Measurements from ENCODE around the gene LRRC59.
A peak's percentile ranks its signal among the peaks of the same experiment; 100 is the strongest.

The LRRC59 gene

GRCh38 chr17:50365649-50366393, 31.5 kb downstream of the LRRC59 start:
- peaks cover 33% of the 10 kb centered on the region for H3K36me3 Mint-ChIP-seq (ENCODE audit: low read depth)

GRCh38 chr17:50365165-50365564, 32.2 kb downstream of the LRRC59 start:
- Mint-ChIP-seq H3K27me3 (ENCODE audit: low read depth) (no peaks in the 10 kb centered on the region), H3K9me3 (no peaks in the 10 kb centered on the region), H3K4me1 (ENCODE audit: low read depth) (peaks cover 7% of the 10 kb centered on the region), H3K4me3 (no peak overlapping the region), H3K27ac (no peak overlapping the region), H3K36me3 (ENCODE audit: low read depth) (peaks cover 28% of the 10 kb centered on the region)
- DNase-seq (ENCODE audit: low spot score), result no peak

More at GRCh38 chr17:50365649-50366393, 31.5 kb downstream of the LRRC59 start:
- DNase-seq (ENCODE audit: low spot score), result no peak
- Mint-ChIP-seq H3K9me3 (no peaks in the 10 kb centered on the region), H3K27me3 (ENCODE audit: low read depth) (no peaks in the 10 kb centered on the region), H3K4me3 (no peak overlapping the region), H3K4me1 (ENCODE audit: low read depth) (peaks cover 10% of the 10 kb centered on the region), H3K27ac (no peak overlapping the region)

GRCh38 chr17:50364715-50365114, 32.6 kb downstream of the LRRC59 start:
- Mint-ChIP-seq H3K4me3 (no peak overlapping the region), H3K9me3 (no peaks in the 10 kb centered on the region)

GRCh38 chr17:50364061-50364458, 33.3 kb downstream of the LRRC59 start:
- H3K27ac Mint-ChIP-seq, result no peak overlapping the region
- peaks cover 7% of the 10 kb centered on the region for H3K4me1 Mint-ChIP-seq (ENCODE audit: low read depth)
- DNase-seq (ENCODE audit: low spot score), result no peak
- H3K4me3 Mint-ChIP-seq, result no peak overlapping the region
- no peaks in the 10 kb centered on the region for H3K9me3 Mint-ChIP-seq
- H3K27me3 Mint-ChIP-seq (ENCODE audit: low read depth), result no peaks in the 10 kb centered on the region
- peaks cover 23% of the 10 kb centered on the region for H3K36me3 Mint-ChIP-seq (ENCODE audit: low read depth)

More at GRCh38 chr17:50364715-50365114, 32.6 kb downstream of the LRRC59 start:
- Mint-ChIP-seq H3K27me3 (ENCODE audit: low read depth) (no peaks in the 10 kb centered on the region), H3K27ac (no peak overlapping the region), H3K4me1 (ENCODE audit: low read depth) (peaks cover 7% of the 10 kb centered on the region), H3K36me3 (ENCODE audit: low read depth) (peaks cover 23% of the 10 kb centered on the region)
- DNase-seq (ENCODE audit: low spot score), result no peak

- H3K4me1 Mint-ChIP-seq (ENCODE audit: low read depth), result peaks cover 7% of the 10 kb centered on the region
- H3K9me3 Mint-ChIP-seq, result no peaks in the 10 kb centered on the region
- no peak for DNase-seq (ENCODE audit: low spot score)
- no peak overlapping the region for H3K4me3 Mint-ChIP-seq
- H3K27ac Mint-ChIP-seq, result no peak overlapping the region
- no peaks in the 10 kb centered on the region for H3K27me3 Mint-ChIP-seq (ENCODE audit: low read depth)
- H3K36me3 Mint-ChIP-seq (ENCODE audit: low read depth), result peaks cover 24% of the 10 kb centered on the region
Observed at GRCh38 chr17:50363217-50364060, 33.9 kb downstream of the LRRC59 start.

GRCh38 chr17:50362661-50363060, 34.7 kb downstream of the LRRC59 start:
- H3K36me3 Mint-ChIP-seq (ENCODE audit: low read depth), result peaks cover 20% of the 10 kb centered on the region
- DNase-seq (ENCODE audit: low spot score), result no peak
- H3K27ac Mint-ChIP-seq, result peak overlapping the region; percentile 55

GRCh38 chr17:50361561-50362480, 35.5 kb downstream of the LRRC59 start:
- DNase-seq (ENCODE audit: low spot score), result peak; percentile 49
- Mint-ChIP-seq H3K4me1 (ENCODE audit: low read depth) (peaks cover 7% of the 10 kb centered on the region), H3K9me3 (no peaks in the 10 kb centered on the region), H3K27ac (peak overlapping the region; percentile 53), H3K27me3 (ENCODE audit: low read depth) (no peaks in the 10 kb centered on the region), H3K36me3 (ENCODE audit: low read depth) (peaks cover 18% of the 10 kb centered on the region), H3K4me3 (peak overlapping the region; percentile 44)

More at GRCh38 chr17:50362661-50363060, 34.7 kb downstream of the LRRC59 start:
- no peaks in the 10 kb centered on the region for H3K27me3 Mint-ChIP-seq (ENCODE audit: low read depth)
- H3K4me3 Mint-ChIP-seq, result no peak overlapping the region
- H3K9me3 Mint-ChIP-seq, result no peaks in the 10 kb centered on the region
- peaks cover 7% of the 10 kb centered on the region for H3K4me1 Mint-ChIP-seq (ENCODE audit: low read depth)

GRCh38 chr17:50360486-50361115, 36.7 kb downstream of the LRRC59 start:
- Mint-ChIP-seq H3K27ac (no peak overlapping the region), H3K4me3 (no peak overlapping the region), H3K9me3 (no peaks in the 10 kb centered on the region), H3K4me1 (ENCODE audit: low read depth) (peaks cover 7% of the 10 kb centered on the region), H3K27me3 (ENCODE audit: low read depth) (no peaks in the 10 kb centered on the region), H3K36me3 (ENCODE audit: low read depth) (peaks cover 20% of the 10 kb centered on the region)
- no peak for DNase-seq (ENCODE audit: low spot score)

- no peaks in the 10 kb centered on the region for H3K9me3 Mint-ChIP-seq
- H3K4me1 Mint-ChIP-seq (ENCODE audit: low read depth), result peaks cover 7% of the 10 kb centered on the region
- no peak overlapping the region for H3K4me3 Mint-ChIP-seq
- no peak for DNase-seq (ENCODE audit: low spot score)
- no peaks in the 10 kb centered on the region for H3K27me3 Mint-ChIP-seq (ENCODE audit: low read depth)
- no peak overlapping the region for H3K27ac Mint-ChIP-seq
- H3K36me3 Mint-ChIP-seq (ENCODE audit: low read depth), result peaks cover 20% of the 10 kb centered on the region
Observed at GRCh38 chr17:50359998-50360461, 37.3 kb downstream of the LRRC59 start.

GRCh38 chr17:50359005-50359699, 38.2 kb downstream of the LRRC59 start:
- no peaks in the 10 kb centered on the region for H3K27me3 Mint-ChIP-seq (ENCODE audit: low read depth)
- no peak for DNase-seq (ENCODE audit: low spot score)
- no peaks in the 10 kb centered on the region for H3K9me3 Mint-ChIP-seq
- H3K36me3 Mint-ChIP-seq (ENCODE audit: low read depth), result peaks cover 26% of the 10 kb centered on the region
- peak overlapping the region; percentile 31 for H3K27ac Mint-ChIP-seq
- peaks cover 7% of the 10 kb centered on the region for H3K4me1 Mint-ChIP-seq (ENCODE audit: low read depth)
- H3K4me3 Mint-ChIP-seq, result no peak overlapping the region

GRCh38 chr17:50358177-50358576, 39.1 kb downstream of the LRRC59 start:
- no peak for DNase-seq (ENCODE audit: low spot score)
- Mint-ChIP-seq H3K4me1 (ENCODE audit: low read depth) (peaks cover 7% of the 10 kb centered on the region), H3K9me3 (no peaks in the 10 kb centered on the region), H3K27ac (no peak overlapping the region), H3K36me3 (ENCODE audit: low read depth) (peaks cover 28% of the 10 kb centered on the region), H3K27me3 (ENCODE audit: low read depth) (no peaks in the 10 kb centered on the region), H3K4me3 (no peak overlapping the region)

- DNase-seq (ENCODE audit: low spot score), result no peak
- Mint-ChIP-seq H3K4me3 (no peak overlapping the region), H3K9me3 (no peaks in the 10 kb centered on the region), H3K4me1 (ENCODE audit: low read depth) (peaks cover 2% of the 10 kb centered on the region), H3K36me3 (ENCODE audit: low read depth) (peaks cover 31% of the 10 kb centered on the region), H3K27ac (no peak overlapping the region), H3K27me3 (ENCODE audit: low read depth) (no peaks in the 10 kb centered on the region)
Observed at GRCh38 chr17:50356892-50357510, 40.3 kb downstream of the LRRC59 start.
